Measurements from ENCODE around the gene GALNT11.

The GALNT11 gene

GRCh38 chr7:152112829-152113228 is 87.4 kb downstream of the GALNT11 start:
- Histone ChIP-seq H3K4me3 (ENCODE audit: low read depth in 1 of 2, low read length in 1 of 2) (no peak overlapping the region), H3K27ac (no peak overlapping the region), H3K36me3 (peaks cover 28% of the 10 kb centered on the region), H3K27me3 (no peaks in the 10 kb centered on the region), H3K9me3 (no peaks in the 10 kb centered on the region), H3K4me1 (ENCODE audit: control insufficient read depth in 1 of 2, insufficient read depth in 1 of 2, low read depth in 1 of 2, low read length in 1 of 2) (no peaks in the 10 kb centered on the region)
- TF ChIP-seq, protein P1, sequence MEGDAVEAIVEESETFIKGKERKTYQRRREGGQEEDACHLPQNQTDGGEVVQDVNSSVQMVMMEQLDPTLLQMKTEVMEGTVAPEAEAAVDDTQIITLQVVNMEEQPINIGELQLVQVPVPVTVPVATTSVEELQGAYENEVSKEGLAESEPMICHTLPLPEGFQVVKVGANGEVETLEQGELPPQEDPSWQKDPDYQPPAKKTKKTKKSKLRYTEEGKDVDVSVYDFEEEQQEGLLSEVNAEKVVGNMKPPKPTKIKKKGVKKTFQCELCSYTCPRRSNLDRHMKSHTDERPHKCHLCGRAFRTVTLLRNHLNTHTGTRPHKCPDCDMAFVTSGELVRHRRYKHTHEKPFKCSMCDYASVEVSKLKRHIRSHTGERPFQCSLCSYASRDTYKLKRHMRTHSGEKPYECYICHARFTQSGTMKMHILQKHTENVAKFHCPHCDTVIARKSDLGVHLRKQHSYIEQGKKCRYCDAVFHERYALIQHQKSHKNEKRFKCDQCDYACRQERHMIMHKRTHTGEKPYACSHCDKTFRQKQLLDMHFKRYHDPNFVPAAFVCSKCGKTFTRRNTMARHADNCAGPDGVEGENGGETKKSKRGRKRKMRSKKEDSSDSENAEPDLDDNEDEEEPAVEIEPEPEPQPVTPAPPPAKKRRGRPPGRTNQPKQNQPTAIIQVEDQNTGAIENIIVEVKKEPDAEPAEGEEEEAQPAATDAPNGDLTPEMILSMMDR (IDR thresholded peaks at IDR 0.05), result no peak

DNA sequence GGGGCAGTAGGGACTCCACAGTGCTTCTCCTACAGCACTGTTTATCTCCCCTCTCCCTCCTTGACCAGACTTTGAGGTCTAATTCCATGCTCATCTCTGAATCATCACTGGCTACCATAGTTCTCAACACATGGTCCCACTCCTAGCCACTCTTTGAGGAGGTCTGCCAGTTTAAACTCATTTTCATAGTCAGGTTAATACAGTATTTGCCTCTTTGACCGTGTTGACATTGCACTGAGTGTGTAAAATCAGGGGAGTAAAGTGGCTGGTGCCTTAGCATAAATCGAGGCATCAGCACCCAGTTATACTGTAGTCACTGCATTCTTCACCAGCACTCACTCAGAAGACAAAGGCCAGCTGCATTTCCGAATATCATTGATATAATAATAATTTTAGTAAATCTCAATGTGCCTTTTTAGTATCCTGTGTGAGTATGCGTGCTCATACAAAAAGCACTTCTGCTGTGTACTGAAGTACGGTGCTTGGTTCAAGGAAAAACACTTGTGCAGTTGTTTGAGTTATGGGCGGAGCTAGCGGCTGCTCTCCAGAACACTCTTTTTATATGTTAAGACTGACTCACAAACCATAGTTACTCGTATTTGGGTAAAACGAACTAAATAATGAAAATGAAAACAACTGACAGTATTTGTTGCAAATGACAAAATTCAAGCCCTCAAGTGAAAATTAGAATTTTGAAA is 89.7 kb downstream of the GALNT11 start:
- Histone ChIP-seq H3K4me1 (ENCODE audit: control insufficient read depth in 1 of 2, insufficient read depth in 1 of 2, low read depth in 1 of 2, low read length in 1 of 2) (no peaks in the 10 kb centered on the region), H3K4me3 (ENCODE audit: low read depth in 1 of 2, low read length in 1 of 2) (no peak overlapping the region), H3K36me3 (peaks cover 44% of the 10 kb centered on the region), H3K27ac (no peak overlapping the region), H3K27me3 (no peaks in the 10 kb centered on the region), H3K9me3 (no peaks in the 10 kb centered on the region)
- TF ChIP-seq, protein P1 (IDR thresholded peaks at IDR 0.05), result no peak

DNA sequence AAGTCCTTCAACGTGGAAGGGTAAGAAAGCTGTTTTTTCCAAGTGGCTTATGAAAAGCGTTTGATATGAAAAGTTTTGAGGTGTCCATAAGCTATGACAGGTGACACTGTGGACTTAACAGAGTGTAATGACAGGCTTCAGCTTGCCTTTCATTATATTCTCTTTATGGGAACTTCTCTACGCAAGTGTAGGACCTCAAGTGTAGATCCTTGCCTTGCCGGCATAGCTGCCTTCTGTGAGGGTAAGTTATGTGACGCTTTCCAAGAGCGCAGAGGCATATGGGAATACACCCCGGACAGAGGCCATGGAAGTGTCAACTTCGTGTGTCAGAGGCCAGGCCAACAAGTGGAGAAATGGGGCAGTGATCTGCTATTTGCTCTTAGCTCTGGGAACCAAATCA is 91.9 kb downstream of the GALNT11 start:
- Histone ChIP-seq H3K27ac (no peak overlapping the region), H3K36me3 (peaks cover 66% of the 10 kb centered on the region)
- TF ChIP-seq, protein P1 (IDR thresholded peaks at IDR 0.05), result no peak

GRCh38 chr7:152120210-152120609 is 94.7 kb downstream of the GALNT11 start:
- H3K9me3 ChIP-seq, result no peaks in the 10 kb centered on the region
- H3K4me3 ChIP-seq (ENCODE audit: low read depth in 1 of 2, low read length in 1 of 2), result no peak overlapping the region
- peaks cover 81% of the 10 kb centered on the region for H3K36me3 ChIP-seq
- TF ChIP-seq, protein P1 (IDR thresholded peaks at IDR 0.05), result no peak
- no peaks in the 10 kb centered on the region for H3K27me3 ChIP-seq
- no peak overlapping the region for H3K27ac ChIP-seq
- no peaks in the 10 kb centered on the region for H3K4me1 ChIP-seq (ENCODE audit: control insufficient read depth in 1 of 2, insufficient read depth in 1 of 2, low read depth in 1 of 2, low read length in 1 of 2)

More for the DNA sequence above, 91.9 kb downstream of the GALNT11 start:
- no peaks in the 10 kb centered on the region for H3K27me3 ChIP-seq
- H3K9me3 ChIP-seq, result no peaks in the 10 kb centered on the region
- no peaks in the 10 kb centered on the region for H3K4me1 ChIP-seq (ENCODE audit: control insufficient read depth in 1 of 2, insufficient read depth in 1 of 2, low read depth in 1 of 2, low read length in 1 of 2)
- H3K4me3 ChIP-seq (ENCODE audit: low read depth in 1 of 2, low read length in 1 of 2), result no peak overlapping the region

GRCh38 chr7:152120776-152121175 is 95.3 kb downstream of the GALNT11 start:
- Histone ChIP-seq H3K4me1 (ENCODE audit: control insufficient read depth in 1 of 2, insufficient read depth in 1 of 2, low read depth in 1 of 2, low read length in 1 of 2) (no peaks in the 10 kb centered on the region), H3K36me3 (peaks cover 79% of the 10 kb centered on the region), H3K4me3 (ENCODE audit: low read depth in 1 of 2, low read length in 1 of 2) (no peak overlapping the region), H3K9me3 (no peaks in the 10 kb centered on the region), H3K27me3 (no peaks in the 10 kb centered on the region), H3K27ac (no peak overlapping the region)
- TF ChIP-seq, protein P1 (IDR thresholded peaks at IDR 0.05), result no peak

All from neutrophil (primary cell).